Amniotic epithelial cell (primary cell): ENCODE measurements around the gene PPA1.
"Not testable (repeated sequence)": the region's sequence is repeated elsewhere in the genome, so short reads cannot be mapped to it uniquely, and the experiment has no call there.

Experiments used
- DNase-seq: peaks from one replicate; pipeline ENCODE4 v3.0.0-alpha.2; 2010; ENCODE audit warnings: low read depth

PPA1 gene

DNA sequence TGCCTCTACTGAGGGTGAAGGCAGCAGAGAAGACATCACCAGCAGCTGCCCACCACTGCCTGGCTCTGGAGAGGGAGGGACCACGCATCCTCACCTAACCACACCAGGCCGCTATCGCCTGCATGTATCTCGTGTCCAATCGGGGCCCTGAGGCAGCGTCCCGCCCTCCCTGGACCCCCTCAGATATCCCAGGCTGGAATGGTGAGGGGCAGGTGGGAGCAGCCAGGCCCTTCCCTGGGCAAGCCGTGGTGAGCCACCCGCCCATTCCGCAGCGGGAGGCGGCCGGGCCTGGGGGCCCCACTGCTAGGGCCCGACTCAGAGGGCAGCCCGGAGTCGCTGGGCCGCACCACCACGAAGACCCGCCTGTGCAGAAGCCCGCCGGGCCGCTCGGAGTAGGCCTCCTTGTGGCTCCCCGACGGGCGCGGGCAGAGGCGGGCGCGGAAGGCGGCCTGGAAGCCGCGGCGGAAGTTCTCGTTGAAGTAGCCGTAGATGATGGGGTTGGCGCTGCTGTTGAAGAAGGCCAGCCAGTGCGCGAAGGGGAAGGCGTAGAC lies 21.6 kb upstream of the PPA1 start:
- no peak for DNase-seq

DNA sequence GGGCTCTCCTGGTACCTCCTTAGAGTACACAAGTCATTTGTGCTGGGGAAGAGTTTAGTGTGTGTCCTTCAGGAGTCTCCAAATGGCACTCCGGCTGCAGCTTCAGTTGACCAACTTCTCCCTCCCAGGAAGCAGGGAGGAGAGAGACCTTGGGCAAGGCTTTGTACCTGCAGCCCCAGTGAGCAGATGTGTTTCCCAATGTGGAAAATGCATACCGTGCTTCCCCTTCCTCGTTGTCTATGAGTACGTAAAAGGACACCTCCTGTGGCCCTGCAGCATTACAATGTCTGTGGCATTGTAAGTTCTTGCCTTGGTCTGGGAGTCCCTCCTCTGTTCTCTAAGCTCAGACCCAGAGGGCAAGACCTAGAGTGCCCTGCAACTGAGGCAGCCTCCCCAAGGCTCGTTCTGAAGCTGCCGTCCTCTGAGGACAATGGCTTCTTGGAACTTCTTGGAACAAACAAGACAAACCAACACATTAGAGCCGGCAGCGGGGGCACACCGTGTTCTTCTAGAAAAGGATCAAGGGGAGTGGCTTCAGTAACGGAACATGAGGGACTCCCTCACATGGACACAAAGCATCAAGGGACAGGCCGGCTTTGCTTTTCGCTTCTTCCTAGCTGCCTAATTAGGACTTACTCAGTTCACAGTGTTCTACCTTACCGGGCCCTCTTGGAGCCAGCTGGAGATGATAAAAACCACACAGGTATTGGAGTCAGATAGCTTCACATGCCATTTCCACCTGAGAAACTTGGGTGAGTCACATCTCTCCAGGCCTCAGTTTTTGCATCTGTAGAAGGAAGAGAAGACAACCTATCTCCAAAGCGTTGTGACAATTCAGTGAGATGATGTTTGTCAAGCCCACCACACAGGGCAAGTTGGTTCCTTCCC lies 20.9 kb upstream of the PPA1 start:
- DNase-seq: no peak

- no peak for DNase-seq
These were observed 17.9 kb upstream of the PPA1 start for GRCh38 chr10:70250961-70251680.

DNA sequence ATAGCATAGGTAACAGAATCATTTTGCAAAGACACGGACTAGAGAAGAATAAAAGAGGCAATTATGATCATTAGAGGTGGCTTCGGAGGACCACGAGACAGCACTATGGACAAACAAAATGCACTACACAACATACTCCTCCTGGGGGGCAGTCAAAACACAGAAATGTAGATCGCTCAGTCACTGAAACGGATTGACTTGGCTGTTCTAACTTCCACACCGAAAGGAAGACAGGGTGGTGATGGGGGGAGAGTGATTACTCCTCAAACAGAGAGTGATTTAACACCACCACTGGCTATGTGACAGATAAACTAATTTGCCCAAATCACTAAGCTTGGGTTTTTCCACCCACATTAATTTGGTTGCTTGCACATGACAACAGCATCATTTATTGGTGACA lies 14.1 kb upstream of the PPA1 start:
- no peak for DNase-seq

DNA sequence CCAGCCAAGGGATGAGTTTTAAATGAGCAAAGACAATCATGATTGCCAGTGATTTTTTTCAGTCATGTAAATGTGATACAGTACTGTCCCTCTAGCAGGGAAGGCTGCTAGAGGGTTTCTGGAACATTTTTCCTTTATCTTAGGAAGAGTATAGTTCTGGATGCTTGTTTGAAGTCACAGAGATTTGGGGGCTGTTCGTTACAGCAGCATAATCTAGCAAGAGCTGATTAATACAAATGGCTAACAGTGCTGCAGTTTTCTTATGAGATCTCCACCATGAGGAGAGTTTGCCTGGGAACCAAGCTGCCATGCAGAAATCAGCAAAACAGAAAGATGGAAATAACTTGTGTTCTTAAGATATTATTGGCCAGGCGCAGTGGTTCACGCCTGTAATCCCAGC lies 7.9 kb upstream of the PPA1 start:
- DNase-seq: no peak

- not testable (repeated sequence) for DNase-seq
These were observed 6.8 kb upstream of the PPA1 start for GRCh38 chr10:70239986-70240385.

DNA sequence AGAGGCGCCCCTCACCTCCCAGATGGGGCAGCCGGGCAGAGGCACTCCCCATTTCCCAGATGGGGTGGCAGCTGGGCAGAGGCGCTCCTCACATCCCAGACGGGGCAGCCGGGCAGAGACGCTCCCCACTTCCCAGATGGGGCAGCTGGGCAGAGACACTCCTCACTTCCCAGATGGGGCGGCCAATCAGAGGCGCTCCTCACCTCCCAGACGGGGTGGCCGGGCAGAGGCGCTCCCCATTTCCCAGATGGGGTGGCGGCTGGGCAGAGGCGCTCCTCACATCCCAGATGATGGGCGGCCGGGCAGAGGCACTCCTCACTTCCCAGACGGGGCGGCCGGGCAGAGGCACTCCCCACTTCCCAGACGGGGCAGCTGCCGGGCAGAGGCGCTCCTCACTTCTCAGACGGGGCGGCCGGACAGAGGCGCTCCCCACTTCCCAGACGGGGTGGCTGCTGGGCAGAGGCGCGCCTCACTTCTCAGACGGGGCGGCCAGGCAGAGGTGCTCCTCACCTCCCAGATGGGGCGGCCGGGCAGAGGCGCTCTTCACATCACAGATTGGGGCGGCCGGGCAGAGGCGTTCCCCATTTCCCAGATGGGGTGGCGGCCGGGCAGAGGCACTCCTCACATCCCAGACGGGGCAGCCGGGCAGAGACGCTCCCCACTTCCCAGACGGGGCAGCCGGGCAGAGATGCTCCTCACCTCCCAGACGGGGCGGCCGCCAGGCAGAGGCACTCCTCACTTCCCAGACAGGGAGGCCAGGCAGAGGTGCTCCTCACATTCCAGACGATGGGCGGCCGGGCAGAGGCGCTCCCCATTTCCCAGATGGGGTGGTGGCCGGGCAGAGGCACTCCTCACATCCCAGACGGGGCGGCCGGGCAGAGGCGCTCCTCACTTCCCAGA lies 6.1 kb upstream of the PPA1 start:
- DNase-seq: not testable (repeated sequence)

DNA sequence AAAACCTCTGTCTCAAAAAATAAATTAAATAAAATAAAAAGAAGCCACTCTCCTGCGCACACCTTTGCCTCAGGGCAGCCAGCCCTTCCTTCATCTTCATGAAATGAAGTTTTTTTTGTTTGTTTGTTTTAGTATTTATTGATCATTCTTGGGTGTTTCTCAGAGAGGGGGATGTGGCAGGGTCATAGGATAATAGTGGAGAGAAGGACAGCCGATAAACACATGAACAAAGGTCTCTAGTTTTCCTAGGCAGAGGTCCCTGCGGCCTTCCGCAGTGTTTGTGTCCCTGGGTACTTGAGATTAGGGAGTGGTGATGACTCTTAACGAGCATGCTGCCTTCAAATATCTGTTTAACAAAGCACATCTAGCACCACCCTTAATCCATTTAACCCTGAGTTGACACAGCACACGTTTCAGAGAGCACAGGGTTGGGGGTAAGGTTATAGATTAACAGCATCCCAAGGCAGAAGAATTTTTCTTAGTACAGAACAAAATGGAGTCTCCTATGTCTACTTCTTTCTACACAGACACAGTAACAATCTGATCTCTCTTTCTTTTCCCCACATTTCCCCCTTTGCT lies 4.8 kb upstream of the PPA1 start:
- DNase-seq: not testable (repeated sequence)

DNA sequence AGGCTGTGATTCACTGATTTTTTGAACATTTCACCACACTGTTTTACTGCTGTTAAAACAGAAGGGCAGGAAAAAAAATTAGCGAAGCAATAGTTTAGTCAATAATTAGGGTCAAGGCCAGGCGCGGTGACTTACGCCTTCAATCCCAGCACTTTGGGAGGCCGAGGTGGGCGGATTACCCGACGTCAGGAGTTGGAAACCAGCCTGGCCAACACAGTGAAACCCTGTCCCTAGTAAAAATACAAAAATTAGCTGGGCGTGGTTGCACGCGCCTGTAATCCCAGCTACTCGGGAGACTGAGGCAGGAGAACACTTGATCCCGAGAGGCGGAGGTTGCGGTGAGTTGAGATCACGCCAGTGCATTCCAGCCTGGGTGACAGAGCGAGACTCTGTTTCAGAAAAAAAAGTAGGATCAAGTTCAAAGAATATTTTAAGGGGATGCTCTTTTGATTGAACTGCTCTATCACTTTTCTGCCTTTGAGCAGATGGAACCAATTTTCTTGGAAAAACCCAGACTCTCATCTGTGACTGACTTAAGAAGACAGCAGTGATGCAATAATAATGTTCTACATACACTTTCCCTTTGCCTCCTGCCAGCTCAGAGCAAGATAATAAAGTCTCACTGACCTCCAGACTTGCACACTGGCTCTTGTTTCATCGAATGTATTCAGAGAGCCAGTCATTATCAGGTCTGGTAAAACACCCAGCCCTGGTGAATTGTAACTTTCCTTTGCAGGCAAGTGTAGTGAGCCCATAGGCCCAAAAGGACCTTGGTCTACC lies 1.6 kb upstream of the PPA1 start:
- DNase-seq: peak; percentile 94

DNA sequence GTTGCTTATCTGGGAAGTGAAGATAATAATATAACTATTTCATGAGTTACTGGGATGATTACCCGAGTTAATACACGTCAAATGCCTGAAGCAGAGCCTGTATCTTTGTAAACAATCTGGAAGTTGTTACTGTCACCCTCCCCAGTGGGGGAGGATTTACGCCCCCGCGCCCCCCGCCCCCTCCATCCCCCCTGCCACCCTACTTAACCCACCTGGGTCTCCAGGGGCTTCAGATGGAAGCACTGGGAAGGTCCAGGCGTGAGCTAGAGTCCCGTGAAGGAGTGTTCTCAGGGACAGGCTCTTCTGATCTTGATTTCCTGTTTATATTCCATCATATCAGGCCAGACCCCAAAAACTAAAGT lies 691 bp upstream of the PPA1 start:
- no peak for DNase-seq

DNA sequence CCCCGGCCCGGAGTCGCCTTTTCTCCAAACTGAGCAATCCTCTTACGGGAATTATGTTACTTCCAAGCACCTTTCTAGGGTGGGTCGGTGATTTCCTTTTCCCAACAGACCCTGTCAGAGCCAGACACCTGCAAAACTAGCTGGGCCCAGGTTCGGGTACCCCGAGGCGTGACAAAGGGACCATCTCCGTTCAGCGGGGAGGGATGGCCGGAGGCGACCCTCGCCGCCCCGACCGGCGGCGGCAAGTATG lies 445 bp downstream of the PPA1 start:
- no peak for DNase-seq

GRCh38 chr10:70232155-70232858 lies 922 bp downstream of the PPA1 start:
- peak; percentile 67 for DNase-seq

GRCh38 chr10:70228491-70228890 lies 4.7 kb downstream of the PPA1 start:
- DNase-seq: no peak

DNA sequence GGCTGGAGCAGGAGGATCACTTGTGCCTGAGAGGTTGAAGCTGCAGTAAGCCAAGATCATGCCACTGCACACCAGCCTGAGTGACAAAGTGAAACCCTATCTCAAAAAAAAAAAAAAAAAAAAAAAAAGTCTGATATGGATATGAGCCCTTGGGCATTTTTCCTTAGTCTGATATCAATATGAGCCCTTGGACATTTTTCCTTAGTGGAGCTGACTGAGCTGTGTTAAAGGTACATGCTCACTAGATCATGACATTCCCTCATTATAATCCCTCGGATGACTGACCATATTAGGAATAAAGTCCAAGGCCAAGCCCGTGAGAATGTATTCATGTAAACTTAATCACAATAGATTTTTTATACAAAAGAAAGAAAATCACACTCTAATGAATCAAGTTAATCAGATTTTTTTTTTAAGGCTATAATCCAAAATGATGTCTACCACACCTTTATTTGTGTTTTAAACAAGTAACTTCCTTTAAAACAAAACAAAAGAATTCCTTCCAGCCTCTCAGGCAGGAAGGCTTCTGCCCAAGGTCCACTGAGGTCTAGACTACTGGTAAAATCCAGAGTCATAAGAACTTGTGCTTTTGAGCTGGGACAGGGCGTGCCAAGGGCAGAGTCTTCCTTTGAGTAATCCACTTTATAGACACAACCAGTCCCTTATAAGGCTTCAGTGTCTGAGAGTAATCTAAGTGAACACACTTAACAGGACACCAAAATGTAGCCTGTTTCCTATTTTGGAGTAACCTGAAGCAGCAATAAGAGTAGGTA lies 5.5 kb downstream of the PPA1 start:
- DNase-seq: peak; percentile 37

DNA sequence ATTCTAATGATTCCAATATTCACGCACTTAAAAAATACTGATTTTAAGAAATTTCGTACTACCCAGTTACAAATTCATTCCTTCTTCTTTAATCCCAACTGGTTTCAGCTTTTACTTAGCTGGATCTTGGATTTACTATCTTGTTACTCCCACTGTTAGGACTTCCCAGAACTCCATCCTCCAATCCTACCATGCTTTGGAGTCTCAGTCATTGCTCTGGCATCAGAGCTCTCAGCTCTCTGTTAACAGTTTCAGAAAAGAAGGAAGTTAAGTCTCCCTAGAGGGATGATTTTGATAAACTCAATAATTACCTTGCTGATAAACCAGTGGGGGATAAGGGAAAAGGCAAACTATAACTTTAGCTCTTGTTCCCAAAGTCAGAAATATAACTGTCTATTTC lies 9.5 kb downstream of the PPA1 start:
- peak; percentile 33 for DNase-seq

DNA sequence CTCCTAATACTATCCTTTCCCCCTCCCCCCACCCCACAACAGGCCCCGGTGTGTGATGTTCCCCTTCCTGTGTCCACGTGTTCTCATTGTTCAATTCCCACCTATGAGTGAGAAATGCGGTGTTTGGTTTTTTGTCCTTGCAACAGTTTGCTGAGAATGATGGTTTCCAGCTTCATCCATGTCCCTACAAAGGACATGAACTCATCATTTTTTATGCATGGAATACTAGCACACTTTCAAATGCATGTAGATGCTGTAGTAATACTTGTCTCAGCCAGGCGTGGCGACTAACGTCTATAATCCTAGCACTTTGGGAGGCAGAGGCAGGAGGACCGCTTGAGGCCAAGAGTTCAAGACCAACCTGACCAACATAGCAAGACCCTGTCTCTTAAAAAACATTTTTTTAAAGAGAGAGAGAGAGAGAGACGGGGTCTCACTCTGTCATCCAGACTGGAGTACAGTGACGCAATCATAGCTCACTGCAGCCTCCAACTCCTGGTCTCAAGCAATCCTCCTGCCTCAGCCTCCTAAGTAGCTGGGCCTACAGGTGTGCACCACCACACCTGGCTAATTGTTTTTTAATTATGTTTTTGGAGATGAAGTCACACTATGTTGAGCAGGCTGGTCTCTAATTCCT lies 10.3 kb downstream of the PPA1 start:
- DNase-seq: not testable (repeated sequence)

DNA sequence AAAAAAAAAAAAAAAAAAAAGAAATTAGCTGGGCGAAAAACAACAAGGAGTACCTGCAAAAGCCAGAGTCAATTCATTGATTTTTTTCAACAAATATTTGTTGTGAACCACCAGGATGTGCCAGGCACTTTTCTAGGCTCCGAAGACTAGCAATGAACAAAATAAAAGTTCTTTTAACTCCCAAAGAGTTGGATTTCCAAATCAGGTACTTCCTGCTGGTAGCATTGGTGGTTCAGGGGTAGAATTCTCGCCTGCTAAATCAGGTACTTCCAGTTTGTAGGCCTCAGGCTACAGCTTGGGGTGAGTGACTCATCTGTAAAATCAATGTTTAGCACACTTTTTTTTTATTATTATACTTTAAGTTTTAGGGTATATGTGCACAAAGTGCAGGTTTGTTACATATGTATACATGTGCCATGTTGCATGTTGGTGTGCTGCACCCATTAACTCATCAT lies 10.9 kb downstream of the PPA1 start:
- DNase-seq: no peak

DNA sequence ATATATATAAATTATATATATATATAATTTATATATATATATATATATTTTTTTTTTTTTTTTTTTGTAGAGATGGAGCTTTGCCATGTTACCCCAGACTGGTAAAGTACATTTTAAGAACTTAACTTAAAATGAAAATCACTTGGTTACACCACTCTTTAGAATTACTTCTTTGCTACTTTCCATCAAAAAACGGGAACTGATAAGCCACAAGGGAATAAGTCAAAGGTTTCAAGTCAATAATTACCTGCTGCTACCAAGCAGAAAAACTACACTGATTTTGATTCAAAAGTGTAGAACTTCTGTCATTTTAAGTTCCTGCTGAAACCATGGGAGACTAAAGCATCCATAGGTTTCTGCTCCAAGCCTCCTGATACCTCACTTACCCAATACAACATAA lies 12.2 kb downstream of the PPA1 start:
- no peak for DNase-seq

- no peak for DNase-seq
These were observed 20.4 kb downstream of the PPA1 start for GRCh38 chr10:70212879-70213278.
